Kidney tubule cell (primary cell): ENCODE data around the gene CYP26B1.
"Not testable (repeated sequence)": the region's sequence is repeated elsewhere in the genome, so short reads cannot be mapped to it uniquely, and the experiment has no call there.

Experiments
- DNase-seq: peaks from one replicate; pipeline ENCODE4 v3.0.0-alpha.2; 2018; ENCODE audit warnings: low spot score

CYP26B1 gene

GRCh38 chr2:72109291-72109690 lies 38.4 kb downstream of the CYP26B1 start:
- no peak for DNase-seq

GRCh38 chr2:72108121-72108520 lies 39.5 kb downstream of the CYP26B1 start:
- peak; percentile 26 for DNase-seq

- no peak for DNase-seq
These were observed 40.7 kb downstream of the CYP26B1 start for GRCh38 chr2:72106978-72107377.

- DNase-seq = no peak
These were observed 42.7 kb downstream of the CYP26B1 start for GRCh38 chr2:72104821-72105588.

GRCh38 chr2:72103690-72104089 lies 44.0 kb downstream of the CYP26B1 start:
- DNase-seq = no peak

- DNase-seq = no peak
These were observed 44.5 kb downstream of the CYP26B1 start for GRCh38 chr2:72103161-72103560.

- no peak for DNase-seq
These were observed 48.7 kb downstream of the CYP26B1 start for GRCh38 chr2:72098935-72099334.

- DNase-seq = no peak
These were observed 50.4 kb downstream of the CYP26B1 start for GRCh38 chr2:72097276-72097675.

- no peak for DNase-seq
These were observed 51.5 kb downstream of the CYP26B1 start for GRCh38 chr2:72096181-72096580.

GRCh38 chr2:72095364-72095763 lies 52.3 kb downstream of the CYP26B1 start:
- no peak for DNase-seq

GRCh38 chr2:72094701-72095100 lies 53.0 kb downstream of the CYP26B1 start:
- no peak for DNase-seq

GRCh38 chr2:72092111-72092510 lies 55.6 kb downstream of the CYP26B1 start:
- no peak for DNase-seq

GRCh38 chr2:72090781-72091482 lies 56.7 kb downstream of the CYP26B1 start:
- DNase-seq = no peak

- DNase-seq = no peak
These were observed 57.4 kb downstream of the CYP26B1 start for GRCh38 chr2:72090271-72090720.

- no peak for DNase-seq
These were observed 58.1 kb downstream of the CYP26B1 start for GRCh38 chr2:72089537-72089936.

- no peak for DNase-seq
These were observed 58.6 kb downstream of the CYP26B1 start for GRCh38 chr2:72089028-72089427.

GRCh38 chr2:72086871-72087633 lies 60.6 kb downstream of the CYP26B1 start:
- not testable (repeated sequence) for DNase-seq

- DNase-seq = no peak
These were observed 62.1 kb downstream of the CYP26B1 start for GRCh38 chr2:72085513-72085912.

GRCh38 chr2:72085036-72085435 lies 62.6 kb downstream of the CYP26B1 start:
- DNase-seq = no peak

GRCh38 chr2:72084584-72084976 lies 63.1 kb downstream of the CYP26B1 start:
- DNase-seq = no peak

- DNase-seq = no peak
These were observed 63.7 kb downstream of the CYP26B1 start for GRCh38 chr2:72083751-72084583.

GRCh38 chr2:72082887-72083286 lies 64.8 kb downstream of the CYP26B1 start:
- DNase-seq = no peak
